ENCODE data around the gene ARL4A. TPM values are rescaled to one million over a fixed set of nuclear protein-coding genes. Genes with fewer than 3 reads are reported as not detected.
A peak's percentile ranks its signal among the peaks of the same experiment; 100 is the strongest.
"Not testable (repeated sequence)": the region's sequence is repeated elsewhere in the genome, so short reads cannot be mapped to it uniquely, and the experiment has no call there.

The ARL4A gene
- total RNA-seq, 2 experiments from 2014 or later: 11.3 to 12.7 TPM

DNA sequence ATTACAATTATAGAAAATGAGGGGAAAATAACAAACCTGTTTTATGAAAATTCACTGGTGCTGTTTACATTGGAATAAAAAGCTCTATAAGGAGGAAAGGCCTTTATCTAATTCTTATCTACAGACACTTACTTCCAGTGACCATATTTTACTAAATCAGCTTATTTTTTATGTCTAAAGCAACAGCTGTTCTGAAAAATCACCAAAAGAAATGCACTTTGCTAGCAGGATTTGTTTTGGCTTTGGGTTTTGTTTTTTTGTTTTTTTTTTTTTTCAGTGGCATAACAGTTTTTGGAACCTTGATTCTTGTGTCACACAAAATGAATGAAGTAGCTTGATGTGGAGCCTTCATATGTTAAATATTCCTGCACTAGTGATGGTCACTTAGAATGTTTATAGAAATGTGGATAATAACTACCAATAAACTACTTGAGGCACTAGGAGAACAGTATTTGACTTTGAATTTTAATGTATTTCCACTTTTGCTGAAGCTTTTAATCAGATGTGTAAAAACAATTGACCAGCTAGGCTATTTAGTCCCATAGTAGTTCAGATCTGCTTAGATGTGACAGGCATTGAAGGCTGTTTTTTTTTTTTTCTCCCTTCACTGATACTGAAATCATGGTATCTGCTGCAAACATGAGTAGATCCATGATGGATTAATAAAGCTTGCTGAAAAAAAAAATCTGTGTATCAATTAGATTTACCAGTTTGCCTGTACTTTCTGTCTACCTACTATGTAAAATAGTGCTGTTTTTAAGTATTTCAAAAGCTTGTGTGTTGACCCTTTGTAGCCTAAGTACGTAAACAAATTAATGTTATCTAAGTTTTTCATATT lies 2.8 kb downstream of the ARL4A start:
- ChIA-PET POLR2A (no interaction called here), CTCF (interaction anchor here (0.7 kb wide), 1 partner anchor 338 kb away, joined by 3 read pairs; no protein-coding TSS in a partner anchor)
- Mint-ChIP-seq H3K27ac (no peak overlapping the region), H3K4me1 (ENCODE audit: low read depth) (peaks cover 46% of the 10 kb centered on the region), H3K27me3 (no peaks in the 10 kb centered on the region), H3K36me3 (no peaks in the 10 kb centered on the region), H3K9me3 (no peaks in the 10 kb centered on the region), H3K4me3 (no peak overlapping the region)
- DNase-seq: no peak
- intact Hi-C loops (cut with micrococcal nuclease): no loop called here

DNA sequence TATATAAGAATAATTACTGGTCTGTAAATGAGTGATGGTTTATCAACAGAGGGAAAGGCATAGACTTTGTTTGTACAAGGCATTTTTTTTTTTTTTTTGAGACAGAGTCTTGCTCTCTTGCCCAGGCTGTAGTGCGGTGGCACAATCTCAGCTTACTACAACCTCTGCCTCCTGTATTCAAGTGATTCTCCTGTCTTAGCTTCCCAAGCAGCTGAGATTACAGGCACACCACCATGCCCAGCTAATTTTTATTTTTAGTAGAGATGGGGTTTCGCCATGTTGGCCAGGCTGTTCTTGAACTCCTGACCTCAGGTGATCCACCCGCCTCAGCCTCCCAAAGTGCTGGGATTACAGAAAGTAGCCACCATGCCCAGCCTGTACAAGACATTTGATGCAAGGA lies 4.0 kb downstream of the ARL4A start:
- POLR2A ChIA-PET, CTCF ChIA-PET: not testable (repeated sequence)

DNA sequence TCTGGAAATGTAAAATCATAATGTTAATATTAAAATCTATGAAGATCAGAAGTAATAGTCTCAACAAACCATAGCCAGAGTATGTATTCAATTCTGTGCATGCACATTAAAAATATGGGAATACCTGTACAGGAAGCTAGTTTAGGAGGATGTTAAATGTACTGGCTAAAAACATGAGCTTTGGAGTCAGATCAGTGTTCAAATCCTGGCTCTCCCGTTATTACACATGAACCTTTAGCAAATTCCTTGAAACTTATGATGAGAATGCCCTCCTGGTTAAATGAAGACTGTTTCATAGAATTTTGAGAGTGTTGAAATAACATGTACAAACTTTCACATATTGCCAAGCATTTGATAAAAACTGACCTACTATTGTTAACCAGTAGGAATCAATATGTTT lies 4.6 kb downstream of the ARL4A start:
- H3K36me3 Mint-ChIP-seq: no peaks in the 10 kb centered on the region
- no peaks in the 10 kb centered on the region for H3K9me3 Mint-ChIP-seq
- H3K27ac Mint-ChIP-seq: no peak overlapping the region
- H3K4me1 Mint-ChIP-seq (ENCODE audit: low read depth): peaks cover 42% of the 10 kb centered on the region
- no peaks in the 10 kb centered on the region for H3K27me3 Mint-ChIP-seq
- intact Hi-C loops (cut with micrococcal nuclease): no loop called here
- CTCF ChIA-PET: no interaction called here
- no peak for DNase-seq
- POLR2A ChIA-PET: no interaction called here
- H3K4me3 Mint-ChIP-seq: no peak overlapping the region

More for the DNA sequence above, 4.0 kb downstream of the ARL4A start:
- peaks cover 42% of the 10 kb centered on the region for H3K4me1 Mint-ChIP-seq (ENCODE audit: low read depth)
- H3K36me3 Mint-ChIP-seq; H3K27me3 Mint-ChIP-seq; intact Hi-C loops (cut with micrococcal nuclease); H3K9me3 Mint-ChIP-seq; H3K4me3 Mint-ChIP-seq; DNase-seq; H3K27ac Mint-ChIP-seq: not testable (repeated sequence)

DNA sequence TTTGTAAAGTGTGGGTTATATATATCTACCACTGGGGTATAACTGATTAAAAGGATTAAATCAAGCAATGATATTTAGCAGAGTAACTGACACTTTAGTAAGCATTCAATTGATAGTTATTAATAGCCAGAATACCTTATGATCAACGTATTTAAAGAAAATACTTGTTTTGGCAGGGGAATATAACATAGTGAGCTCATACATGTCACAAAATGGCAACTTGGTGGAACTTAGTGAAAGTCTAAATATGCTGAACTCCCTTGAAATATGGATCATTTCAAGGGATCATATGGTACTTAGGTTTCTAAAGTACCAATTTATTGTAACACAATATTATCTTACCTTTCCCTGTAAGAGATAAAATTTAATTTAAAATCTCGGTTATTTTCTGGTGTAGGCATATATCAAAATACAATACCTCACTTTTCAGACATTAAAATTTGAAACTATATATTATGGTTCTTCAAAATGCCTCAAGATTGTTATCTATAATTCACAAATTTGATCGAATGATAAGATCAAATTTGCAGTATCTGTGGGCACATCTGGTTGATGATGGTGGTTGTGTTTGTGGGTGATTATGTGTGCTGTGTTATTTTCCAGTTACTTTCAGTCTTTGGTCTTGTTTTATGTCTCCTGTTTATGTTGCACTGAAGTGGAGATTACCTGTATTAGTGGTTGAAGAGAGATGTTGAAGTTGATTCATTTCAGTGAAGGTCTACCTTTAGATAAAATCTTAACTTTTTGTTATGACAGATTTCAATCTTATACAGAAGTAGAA lies 5.2 kb downstream of the ARL4A start:
- H3K9me3 Mint-ChIP-seq: no peaks in the 10 kb centered on the region
- ChIA-PET POLR2A (no interaction called here), CTCF (no interaction called here)
- no peak overlapping the region for H3K4me3 Mint-ChIP-seq
- no peaks in the 10 kb centered on the region for H3K27me3 Mint-ChIP-seq
- DNase-seq: no peak
- H3K27ac Mint-ChIP-seq: no peak overlapping the region
- H3K36me3 Mint-ChIP-seq: no peaks in the 10 kb centered on the region
- H3K4me1 Mint-ChIP-seq (ENCODE audit: low read depth): peaks cover 39% of the 10 kb centered on the region
- intact Hi-C loops (cut with micrococcal nuclease): no loop called here

DNA sequence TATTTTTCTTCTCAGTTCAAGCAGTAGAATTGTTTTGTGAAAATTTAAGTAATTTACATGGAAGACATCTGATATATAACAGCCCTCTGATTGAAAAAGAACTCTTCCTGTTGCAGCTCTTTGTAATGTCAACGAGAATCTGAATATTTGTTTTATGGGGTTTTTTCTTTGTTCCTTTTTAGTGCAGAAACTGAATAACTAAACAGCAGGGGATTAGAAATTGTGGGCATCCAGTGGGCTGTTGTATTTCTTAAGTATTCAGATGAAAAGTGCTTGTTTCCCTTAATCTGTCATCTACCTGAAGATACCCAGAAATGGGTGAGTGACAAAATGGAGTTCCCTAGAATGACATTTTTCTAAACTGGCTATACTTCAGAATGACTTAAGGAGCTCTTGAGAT lies 7.4 kb downstream of the ARL4A start:
- no peak overlapping the region for H3K4me3 Mint-ChIP-seq
- ChIA-PET CTCF (no interaction called here), POLR2A (no interaction called here)
- intact Hi-C loops (cut with micrococcal nuclease): no loop called here
- H3K27ac Mint-ChIP-seq: peak overlapping the region; percentile 1
- no peaks in the 10 kb centered on the region for H3K27me3 Mint-ChIP-seq
- H3K9me3 Mint-ChIP-seq: no peaks in the 10 kb centered on the region
- DNase-seq: no peak
- H3K4me1 Mint-ChIP-seq (ENCODE audit: low read depth): peaks cover 25% of the 10 kb centered on the region
- H3K36me3 Mint-ChIP-seq: no peaks in the 10 kb centered on the region

DNA sequence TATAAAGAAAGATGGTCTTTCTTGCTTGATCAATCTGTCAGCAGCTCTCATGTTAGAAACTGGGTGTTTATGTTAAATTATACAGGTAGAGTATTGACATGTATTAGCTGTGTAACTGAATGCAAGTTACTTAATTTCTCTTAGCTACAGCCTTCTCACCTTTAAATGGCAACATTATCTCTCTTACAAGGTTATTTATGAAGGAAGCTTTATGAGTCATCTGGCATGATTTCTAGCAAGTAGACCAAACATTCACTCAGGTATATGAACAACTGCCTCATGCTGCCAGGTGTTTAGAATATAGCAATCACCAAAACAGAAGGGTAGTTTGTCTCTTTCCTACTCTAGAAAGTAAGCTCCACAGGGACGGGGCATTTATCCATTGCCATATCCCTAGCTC lies 8.5 kb downstream of the ARL4A start:
- ChIA-PET POLR2A (no interaction called here), CTCF (interaction anchor here (1.4 kb wide), 1 partner anchor 9 kb away, joined by 7 read pairs; the partner anchor contains the start of gene ARL4A)
- Mint-ChIP-seq H3K36me3 (peaks cover 2% of the 10 kb centered on the region), H3K27ac (no peak overlapping the region), H3K4me1 (ENCODE audit: low read depth) (peaks cover 24% of the 10 kb centered on the region), H3K4me3 (no peak overlapping the region), H3K9me3 (no peaks in the 10 kb centered on the region), H3K27me3 (no peaks in the 10 kb centered on the region)
- no peak for DNase-seq
- intact Hi-C loops (cut with micrococcal nuclease): no loop called here

DNA sequence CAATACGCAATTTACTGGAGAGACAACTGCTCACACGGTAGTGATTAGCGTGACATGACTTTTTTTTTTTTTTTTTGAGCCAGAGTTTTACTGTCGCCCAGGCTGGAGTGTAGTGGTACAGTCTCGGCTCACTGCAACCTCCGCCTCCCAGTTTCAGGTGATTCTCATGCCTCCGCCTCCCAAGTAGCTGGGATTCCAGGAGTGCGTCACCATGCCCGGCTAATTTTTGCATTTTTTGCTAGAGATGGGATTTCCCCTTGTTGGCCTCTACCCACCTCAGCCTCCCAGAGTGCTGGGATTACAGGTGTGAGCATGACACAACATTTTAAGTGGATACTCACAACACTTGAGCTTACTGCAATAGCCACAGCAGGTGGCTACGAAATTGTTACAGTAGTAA lies 11.9 kb downstream of the ARL4A start:
- CTCF ChIA-PET: no interaction called here
- Mint-ChIP-seq H3K36me3 (peaks cover 6% of the 10 kb centered on the region), H3K4me1 (ENCODE audit: low read depth) (peaks cover 9% of the 10 kb centered on the region), H3K4me3 (no peak overlapping the region), H3K27me3 (no peaks in the 10 kb centered on the region), H3K27ac (no peak overlapping the region), H3K9me3 (peaks cover 6% of the 10 kb centered on the region)
- no peak for DNase-seq
- intact Hi-C loops (cut with micrococcal nuclease): no loop called here
- POLR2A ChIA-PET: no interaction called here

DNA sequence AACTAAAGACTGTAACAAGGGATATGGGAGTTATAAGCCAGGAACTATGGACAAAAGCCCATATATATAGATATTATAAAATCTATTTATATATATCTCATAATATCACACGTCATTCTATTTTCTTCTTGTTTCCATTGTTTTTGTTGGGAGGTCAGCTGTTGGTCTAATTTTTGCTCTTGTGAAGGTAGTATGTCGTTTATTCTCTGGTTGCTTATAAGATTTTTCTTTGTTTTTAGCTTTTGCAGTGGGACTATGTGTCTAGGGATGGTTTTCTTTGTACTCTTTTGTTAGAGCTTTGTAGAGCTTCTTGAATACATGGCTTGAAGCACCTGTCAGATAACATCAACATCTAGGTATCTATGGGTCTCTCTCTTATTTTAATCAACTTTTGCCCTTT lies 14.0 kb downstream of the ARL4A start:
- peaks cover 6% of the 10 kb centered on the region for H3K9me3 Mint-ChIP-seq
- H3K36me3 Mint-ChIP-seq: peaks cover 6% of the 10 kb centered on the region
- no peaks in the 10 kb centered on the region for H3K4me1 Mint-ChIP-seq (ENCODE audit: low read depth)
- POLR2A ChIA-PET: no interaction called here
- intact Hi-C loops (cut with micrococcal nuclease): no loop called here
- no peaks in the 10 kb centered on the region for H3K27me3 Mint-ChIP-seq
- H3K4me3 Mint-ChIP-seq: no peak overlapping the region
- CTCF ChIA-PET: interaction anchor here (0.9 kb wide), 1 partner anchor 15 kb away, joined by 3 read pairs; no protein-coding TSS in a partner anchor
- no peak for DNase-seq
- H3K27ac Mint-ChIP-seq: no peak overlapping the region

DNA sequence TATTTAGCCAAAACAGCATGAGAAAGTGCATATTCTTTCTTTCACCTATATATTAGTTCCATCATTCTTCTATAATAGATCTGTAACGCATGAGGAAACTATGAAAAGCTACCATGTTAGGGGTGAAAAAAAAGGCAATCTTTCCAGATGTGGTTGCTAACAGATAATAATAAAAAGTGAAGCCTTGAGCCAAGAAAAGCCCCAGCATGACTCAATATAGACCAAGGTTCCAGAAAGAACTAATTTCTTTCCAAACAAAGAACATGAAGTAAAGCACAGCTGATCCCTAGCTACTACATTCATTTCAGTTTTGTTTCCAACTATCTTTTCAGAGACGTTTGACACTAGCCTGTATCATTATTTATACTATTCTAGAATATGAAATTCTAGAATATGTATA lies 16.4 kb downstream of the ARL4A start:
- Mint-ChIP-seq H3K27me3 (no peaks in the 10 kb centered on the region), H3K36me3 (peaks cover 6% of the 10 kb centered on the region), H3K4me1 (ENCODE audit: low read depth) (no peaks in the 10 kb centered on the region), H3K4me3 (no peak overlapping the region), H3K9me3 (peaks cover 6% of the 10 kb centered on the region), H3K27ac (no peak overlapping the region)
- intact Hi-C loops (cut with micrococcal nuclease): no loop called here
- ChIA-PET CTCF (no interaction called here), POLR2A (no interaction called here)
- DNase-seq: no peak

DNA sequence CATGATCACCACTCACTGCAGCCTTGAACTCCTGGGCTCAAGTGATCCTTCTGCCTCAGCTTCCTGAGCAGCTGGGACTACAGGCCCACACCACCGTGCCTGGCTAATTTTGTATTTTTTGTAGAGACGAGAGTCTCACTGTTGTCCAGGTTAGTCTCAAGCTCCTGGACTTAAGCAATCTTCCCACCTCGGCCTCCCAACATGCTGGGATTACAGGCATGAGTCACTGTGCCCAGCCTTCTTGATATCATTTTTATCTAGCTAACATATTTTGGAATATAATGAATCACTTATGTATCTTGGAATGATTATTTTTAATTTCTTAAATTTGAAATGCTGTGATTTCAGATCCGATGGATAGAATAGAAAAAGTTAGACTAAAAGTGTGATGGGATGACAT lies 18.4 kb downstream of the ARL4A start:
- Mint-ChIP-seq H3K36me3 (peaks cover 4% of the 10 kb centered on the region), H3K27me3 (no peaks in the 10 kb centered on the region), H3K9me3 (peaks cover 6% of the 10 kb centered on the region), H3K27ac (no peak overlapping the region), H3K4me3 (no peak overlapping the region), H3K4me1 (ENCODE audit: low read depth) (no peaks in the 10 kb centered on the region)
- no peak for DNase-seq
- CTCF ChIA-PET: interaction anchor here (1.2 kb wide), 1 partner anchor 19 kb away, joined by 3 read pairs; no protein-coding TSS in a partner anchor
- POLR2A ChIA-PET: no interaction called here
- intact Hi-C loops (cut with micrococcal nuclease): no loop called here

DNA sequence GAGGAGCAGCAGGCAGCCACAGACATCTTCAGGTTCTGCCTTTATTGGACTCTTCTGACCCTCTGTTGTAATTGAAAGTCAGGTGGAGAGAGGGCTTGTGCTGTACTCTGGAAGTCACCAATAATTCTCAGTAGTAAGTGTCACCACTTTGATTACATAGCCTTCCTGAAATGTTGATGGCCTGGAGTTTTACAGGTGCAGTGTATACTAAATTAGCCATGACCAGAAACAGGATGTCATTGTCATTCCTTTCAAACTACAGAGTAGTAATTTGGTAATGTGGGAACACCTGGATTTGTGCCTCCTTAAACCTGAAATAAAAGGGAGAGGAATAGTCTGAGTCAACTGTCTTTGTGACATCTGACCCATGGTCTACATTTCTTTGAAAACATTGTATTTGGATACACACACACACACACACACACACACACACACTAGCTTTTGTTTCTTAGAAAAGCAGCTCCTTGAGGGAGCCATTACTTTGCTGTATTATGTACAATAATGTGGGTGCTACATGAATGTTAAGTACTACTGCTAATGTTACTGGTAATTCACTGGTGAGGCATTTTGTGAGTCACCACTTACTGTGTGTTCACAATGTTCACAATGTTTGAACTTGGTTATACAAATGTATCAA lies 19.6 kb downstream of the ARL4A start:
- POLR2A ChIA-PET: no interaction called here
- CTCF ChIA-PET: interaction anchor here (1.2 kb wide), 1 partner anchor 20 kb away, joined by 3 read pairs; no protein-coding TSS in a partner anchor
- Mint-ChIP-seq H3K27ac (no peak overlapping the region), H3K27me3 (no peaks in the 10 kb centered on the region), H3K4me3 (no peak overlapping the region), H3K36me3 (no peaks in the 10 kb centered on the region), H3K9me3 (no peaks in the 10 kb centered on the region), H3K4me1 (ENCODE audit: low read depth) (no peaks in the 10 kb centered on the region)
- no peak for DNase-seq
- intact Hi-C loops (cut with micrococcal nuclease): no loop called here

DNA sequence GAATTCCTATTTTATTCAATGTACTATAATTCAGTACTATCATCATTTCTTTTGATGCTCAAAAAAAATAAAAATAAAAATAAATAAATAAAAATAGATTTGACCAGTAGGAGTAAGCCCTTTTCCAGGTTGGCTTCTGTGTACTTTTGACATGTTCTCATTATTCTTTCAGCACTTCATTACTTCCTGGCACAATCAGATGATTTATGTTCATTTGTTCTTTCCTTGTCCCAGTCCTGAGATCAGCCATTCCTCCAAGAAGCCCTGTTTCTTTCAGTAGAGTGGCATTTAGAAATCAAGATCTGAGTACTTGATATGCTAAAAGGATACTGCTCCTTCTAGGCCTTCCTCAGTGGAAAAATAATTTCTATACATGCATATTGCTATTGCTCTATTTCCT lies 20.9 kb downstream of the ARL4A start:
- Mint-ChIP-seq H3K36me3 (no peaks in the 10 kb centered on the region), H3K4me1 (ENCODE audit: low read depth) (no peaks in the 10 kb centered on the region), H3K27ac (no peak overlapping the region), H3K4me3 (no peak overlapping the region), H3K27me3 (no peaks in the 10 kb centered on the region), H3K9me3 (no peaks in the 10 kb centered on the region)
- DNase-seq: no peak
- ChIA-PET CTCF (no interaction called here), POLR2A (no interaction called here)
- intact Hi-C loops (cut with micrococcal nuclease): no loop called here

Data from activated CD4-positive, alpha-beta memory T cell treated with anti-CD3 and anti-CD28 coated beads for 36 hours (primary cell).